ENCODE results near the gene FHIP1B.
"Not testable (repeated sequence)": the region's sequence is repeated elsewhere in the genome, so short reads cannot be mapped to it uniquely, and the experiment has no call there.

The FHIP1B gene

GRCh38 chr11:6258141-6258540 is 23.7 kb upstream of the FHIP1B start:
- H3K27me3 ChIP-seq (ENCODE audit: insufficient read depth, low read length), result peaks cover 75% of the 10 kb centered on the region

GRCh38 chr11:6253197-6253596 is 18.8 kb upstream of the FHIP1B start:
- peaks cover 32% of the 10 kb centered on the region for H3K27me3 ChIP-seq (ENCODE audit: insufficient read depth, low read length)
- H3K4me1 ChIP-seq (ENCODE audit: insufficient read depth, low read length), result peaks cover under 1% of the 10 kb centered on the region; the same call in 1 of the 2 replicates
- no peaks in the 10 kb centered on the region for H3K36me3 ChIP-seq (ENCODE audit: insufficient read depth, low read depth, low read length)
- H3K9me3 ChIP-seq (ENCODE audit: insufficient read depth, low read depth, low read length), result no peaks in the 10 kb centered on the region
- no peak overlapping the region for H3K9ac ChIP-seq (ENCODE audit: low read depth, low read length)
- no peak overlapping the region for H3K4me3 ChIP-seq (ENCODE audit: low read length)
- no peak overlapping the region for H3K27ac ChIP-seq (ENCODE audit: low read length)

More at GRCh38 chr11:6258141-6258540, 23.7 kb upstream of the FHIP1B start:
- no peaks in the 10 kb centered on the region for H3K9me3 ChIP-seq (ENCODE audit: insufficient read depth, low read depth, low read length)
- H3K4me1 ChIP-seq (ENCODE audit: insufficient read depth, low read length), result peaks cover 8% of the 10 kb centered on the region; the same call in 1 of the 2 replicates
- H3K9ac ChIP-seq (ENCODE audit: low read depth, low read length), result no peak overlapping the region
- peak overlapping the region; percentile 78; the same call in 1 of the 2 replicates for H3K4me3 ChIP-seq (ENCODE audit: low read length)
- H3K36me3 ChIP-seq (ENCODE audit: insufficient read depth, low read depth, low read length), result no peaks in the 10 kb centered on the region
- no peak overlapping the region for H3K27ac ChIP-seq (ENCODE audit: low read length)

- peaks cover 21% of the 10 kb centered on the region for H3K27me3 ChIP-seq (ENCODE audit: insufficient read depth, low read length)
- H3K27ac ChIP-seq (ENCODE audit: low read length), result no peak overlapping the region
- no peaks in the 10 kb centered on the region for H3K9me3 ChIP-seq (ENCODE audit: insufficient read depth, low read depth, low read length)
- H3K4me3 ChIP-seq (ENCODE audit: low read length), result no peak overlapping the region
- H3K9ac ChIP-seq (ENCODE audit: low read depth, low read length), result no peak overlapping the region
- no peaks in the 10 kb centered on the region for H3K36me3 ChIP-seq (ENCODE audit: insufficient read depth, low read depth, low read length)
- H3K4me1 ChIP-seq (ENCODE audit: insufficient read depth, low read length), result no peaks in the 10 kb centered on the region
Measured at GRCh38 chr11:6251990-6252473, 17.6 kb upstream of the FHIP1B start.

DNA sequence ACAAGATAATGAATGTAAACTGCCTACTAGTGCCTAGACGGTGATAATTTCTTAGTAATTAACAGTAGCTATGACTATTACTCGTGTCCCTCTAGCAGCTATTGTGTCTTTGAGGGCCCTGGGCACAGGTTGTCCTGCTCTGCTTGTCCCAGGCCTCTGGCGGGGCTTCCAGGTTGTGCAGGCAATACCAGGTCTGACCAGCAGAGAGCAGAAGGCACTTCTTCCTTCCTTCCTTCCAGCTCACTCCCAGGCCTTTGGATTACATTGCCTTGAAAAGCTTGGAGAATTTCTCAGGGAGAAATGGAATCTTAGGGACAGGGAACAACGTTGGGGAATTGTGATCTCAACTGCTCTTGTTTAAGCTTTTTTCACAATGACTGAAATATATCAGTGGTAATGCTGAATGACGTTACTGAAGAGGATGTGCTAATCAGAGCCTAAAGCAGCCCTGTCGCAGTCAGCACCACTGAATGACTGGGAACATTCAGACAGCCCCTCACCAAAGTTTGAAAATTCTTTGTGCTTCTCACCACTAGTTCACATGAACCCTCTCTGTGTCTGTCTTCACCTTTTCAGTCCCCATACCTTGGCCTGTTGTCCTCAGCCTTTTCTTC is 16.8 kb upstream of the FHIP1B start:
- Histone ChIP-seq H3K4me1 (ENCODE audit: insufficient read depth, low read length) (no peaks in the 10 kb centered on the region), H3K9me3 (ENCODE audit: insufficient read depth, low read depth, low read length) (no peaks in the 10 kb centered on the region), H3K27me3 (ENCODE audit: insufficient read depth, low read length) (peaks cover 13% of the 10 kb centered on the region), H3K36me3 (ENCODE audit: insufficient read depth, low read depth, low read length) (no peaks in the 10 kb centered on the region), H3K4me3 (ENCODE audit: low read length) (no peak overlapping the region), H3K27ac (ENCODE audit: low read length) (no peak overlapping the region), H3K9ac (ENCODE audit: low read depth, low read length) (no peak overlapping the region)

DNA sequence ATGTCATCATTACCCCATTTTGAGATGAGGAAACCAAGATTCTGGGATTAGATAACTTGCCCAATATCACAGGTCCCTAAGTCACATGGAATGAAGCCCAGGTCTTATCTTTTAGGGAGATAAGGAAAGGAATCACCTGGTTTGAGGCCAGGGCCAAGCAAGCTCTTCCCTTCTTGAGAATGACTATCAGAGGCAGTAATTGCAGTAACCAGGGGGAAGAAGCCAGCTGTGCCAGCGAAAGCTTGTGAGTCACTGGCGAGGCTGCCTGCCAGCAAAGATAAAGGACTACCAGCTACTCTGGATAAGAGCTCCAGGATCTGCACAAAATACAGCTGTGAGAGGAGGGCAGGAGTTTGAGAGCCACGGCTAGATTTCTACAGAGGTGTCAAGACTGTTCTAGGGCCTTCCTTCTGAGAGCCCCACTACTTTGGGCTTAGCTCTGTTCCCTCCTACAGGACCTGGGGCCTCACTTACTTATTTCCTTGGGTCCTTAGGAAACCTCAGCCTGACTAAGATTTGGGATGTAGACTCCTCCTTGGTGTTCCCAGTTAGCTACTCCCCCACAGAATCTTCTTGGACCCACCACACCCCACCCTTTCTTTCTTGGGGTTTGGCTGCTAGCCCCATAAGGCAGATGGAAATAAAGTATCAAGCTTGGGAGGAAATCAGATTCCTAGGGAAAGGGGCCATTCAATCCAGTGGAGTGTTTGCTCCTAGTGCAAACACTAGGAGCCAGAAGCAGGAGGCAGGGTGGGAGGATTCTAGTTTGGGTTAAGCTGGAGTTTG is 15.5 kb upstream of the FHIP1B start:
- no peak overlapping the region for H3K4me3 ChIP-seq (ENCODE audit: low read length)
- H3K9ac ChIP-seq (ENCODE audit: low read depth, low read length), result no peak overlapping the region
- no peak overlapping the region for H3K27ac ChIP-seq (ENCODE audit: low read length)
- H3K4me1 ChIP-seq (ENCODE audit: insufficient read depth, low read length), result no peaks in the 10 kb centered on the region
- peaks cover 2% of the 10 kb centered on the region; the same call in 1 of the 2 replicates for H3K27me3 ChIP-seq (ENCODE audit: insufficient read depth, low read length)
- no peaks in the 10 kb centered on the region for H3K36me3 ChIP-seq (ENCODE audit: insufficient read depth, low read depth, low read length)
- no peaks in the 10 kb centered on the region for H3K9me3 ChIP-seq (ENCODE audit: insufficient read depth, low read depth, low read length)

GRCh38 chr11:6248897-6249296 is 14.5 kb upstream of the FHIP1B start:
- not testable (repeated sequence) for H3K27ac ChIP-seq (ENCODE audit: low read length); H3K4me3 ChIP-seq (ENCODE audit: low read length); H3K36me3 ChIP-seq (ENCODE audit: insufficient read depth, low read depth, low read length); H3K4me1 ChIP-seq (ENCODE audit: insufficient read depth, low read length); H3K27me3 ChIP-seq (ENCODE audit: insufficient read depth, low read length); H3K9ac ChIP-seq (ENCODE audit: low read depth, low read length); H3K9me3 ChIP-seq (ENCODE audit: insufficient read depth, low read depth, low read length)

DNA sequence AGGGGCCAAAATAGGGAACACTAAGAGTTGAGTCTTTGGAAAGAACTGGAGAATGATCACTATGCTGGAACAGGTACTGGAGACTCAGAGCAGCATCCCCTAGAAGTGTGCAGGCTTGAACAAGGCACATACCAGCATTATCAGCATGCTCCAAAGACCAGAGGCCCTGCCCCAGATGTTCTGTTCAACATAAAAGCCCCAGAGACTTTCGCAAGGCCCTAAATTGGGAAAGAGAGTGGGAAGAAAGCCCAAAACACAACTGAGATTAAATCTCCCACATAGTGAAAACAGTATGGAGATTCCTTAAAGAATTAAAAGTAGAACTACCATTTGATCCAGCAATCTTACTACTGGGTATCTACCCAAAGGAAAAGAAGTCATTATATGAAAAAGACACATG is 13.8 kb upstream of the FHIP1B start:
- Histone ChIP-seq H3K27me3 (ENCODE audit: insufficient read depth, low read length) (no peaks in the 10 kb centered on the region), H3K36me3 (ENCODE audit: insufficient read depth, low read depth, low read length) (no peaks in the 10 kb centered on the region), H3K4me3 (ENCODE audit: low read length) (no peak overlapping the region), H3K4me1 (ENCODE audit: insufficient read depth, low read length) (no peaks in the 10 kb centered on the region), H3K9me3 (ENCODE audit: insufficient read depth, low read depth, low read length) (no peaks in the 10 kb centered on the region), H3K9ac (ENCODE audit: low read depth, low read length) (no peak overlapping the region), H3K27ac (ENCODE audit: low read length) (no peak overlapping the region)

- H3K4me3 ChIP-seq (ENCODE audit: low read length), result no peak overlapping the region
- H3K27ac ChIP-seq (ENCODE audit: low read length), result no peak overlapping the region
- H3K27me3 ChIP-seq (ENCODE audit: insufficient read depth, low read length), result no peaks in the 10 kb centered on the region
- no peak overlapping the region for H3K9ac ChIP-seq (ENCODE audit: low read depth, low read length)
- H3K9me3 ChIP-seq (ENCODE audit: insufficient read depth, low read depth, low read length), result no peaks in the 10 kb centered on the region
- H3K4me1 ChIP-seq (ENCODE audit: insufficient read depth, low read length), result no peaks in the 10 kb centered on the region
- no peaks in the 10 kb centered on the region for H3K36me3 ChIP-seq (ENCODE audit: insufficient read depth, low read depth, low read length)
Measured at GRCh38 chr11:6245536-6245935, 11.1 kb upstream of the FHIP1B start.

DNA sequence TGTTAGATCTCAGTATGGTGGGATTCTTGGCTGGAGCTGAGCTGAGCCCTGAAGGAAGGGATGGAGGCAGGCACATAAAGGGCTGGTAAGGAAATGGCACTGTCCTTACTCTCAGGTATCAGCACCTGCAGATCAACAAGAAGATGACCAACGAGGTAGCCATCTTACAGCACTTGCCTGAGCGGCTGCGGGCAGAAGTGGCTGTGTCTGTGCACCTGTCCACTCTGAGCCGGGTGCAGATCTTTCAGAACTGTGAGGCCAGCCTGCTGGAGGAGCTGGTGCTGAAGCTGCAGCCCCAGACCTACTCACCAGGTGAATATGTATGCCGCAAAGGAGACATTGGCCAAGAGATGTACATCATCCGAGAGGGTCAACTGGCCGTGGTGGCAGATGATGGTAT is 6.9 kb upstream of the FHIP1B start:
- Histone ChIP-seq H3K9ac (ENCODE audit: low read depth, low read length) (no peak overlapping the region), H3K4me1 (ENCODE audit: insufficient read depth, low read length) (no peaks in the 10 kb centered on the region), H3K27me3 (ENCODE audit: insufficient read depth, low read length) (no peaks in the 10 kb centered on the region), H3K27ac (ENCODE audit: low read length) (no peak overlapping the region), H3K36me3 (ENCODE audit: insufficient read depth, low read depth, low read length) (no peaks in the 10 kb centered on the region), H3K4me3 (ENCODE audit: low read length) (no peak overlapping the region), H3K9me3 (ENCODE audit: insufficient read depth, low read depth, low read length) (no peaks in the 10 kb centered on the region)

DNA sequence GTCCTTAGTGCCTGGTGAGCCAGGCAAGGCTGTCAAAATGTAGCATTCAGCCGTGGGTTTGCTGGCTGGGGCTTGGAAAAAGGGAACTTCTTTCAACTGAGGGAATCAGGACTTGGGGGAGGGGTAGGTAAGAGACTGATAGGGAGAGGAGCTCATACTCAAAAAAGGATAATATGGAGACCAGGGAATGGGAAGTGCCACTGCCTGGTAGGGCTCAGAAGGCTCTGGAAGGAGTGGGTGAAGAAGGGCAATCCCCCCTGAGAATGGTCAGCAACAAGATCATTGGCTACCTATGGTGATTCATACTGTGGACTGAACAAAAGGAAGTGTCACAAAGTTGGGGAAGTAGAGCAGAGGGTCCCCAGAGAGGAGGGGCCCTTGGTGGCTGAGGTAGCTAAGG is 6.3 kb upstream of the FHIP1B start:
- Histone ChIP-seq H3K9me3 (ENCODE audit: insufficient read depth, low read depth, low read length) (no peaks in the 10 kb centered on the region), H3K9ac (ENCODE audit: low read depth, low read length) (no peak overlapping the region)

GRCh38 chr11:6240139-6240538 is 5.7 kb upstream of the FHIP1B start:
- no peaks in the 10 kb centered on the region for H3K9me3 ChIP-seq (ENCODE audit: insufficient read depth, low read depth, low read length)
- H3K9ac ChIP-seq (ENCODE audit: low read depth, low read length), result no peak overlapping the region
- no peak overlapping the region for H3K27ac ChIP-seq (ENCODE audit: low read length)
- H3K36me3 ChIP-seq (ENCODE audit: insufficient read depth, low read depth, low read length), result no peaks in the 10 kb centered on the region
- H3K4me3 ChIP-seq (ENCODE audit: low read length), result no peak overlapping the region
- no peaks in the 10 kb centered on the region for H3K27me3 ChIP-seq (ENCODE audit: insufficient read depth, low read length)
- no peaks in the 10 kb centered on the region for H3K4me1 ChIP-seq (ENCODE audit: insufficient read depth, low read length)

More for the DNA sequence above, 6.3 kb upstream of the FHIP1B start:
- Histone ChIP-seq H3K4me3 (ENCODE audit: low read length) (no peak overlapping the region), H3K36me3 (ENCODE audit: insufficient read depth, low read depth, low read length) (no peaks in the 10 kb centered on the region), H3K27me3 (ENCODE audit: insufficient read depth, low read length) (no peaks in the 10 kb centered on the region), H3K4me1 (ENCODE audit: insufficient read depth, low read length) (no peaks in the 10 kb centered on the region), H3K27ac (ENCODE audit: low read length) (no peak overlapping the region)

DNA sequence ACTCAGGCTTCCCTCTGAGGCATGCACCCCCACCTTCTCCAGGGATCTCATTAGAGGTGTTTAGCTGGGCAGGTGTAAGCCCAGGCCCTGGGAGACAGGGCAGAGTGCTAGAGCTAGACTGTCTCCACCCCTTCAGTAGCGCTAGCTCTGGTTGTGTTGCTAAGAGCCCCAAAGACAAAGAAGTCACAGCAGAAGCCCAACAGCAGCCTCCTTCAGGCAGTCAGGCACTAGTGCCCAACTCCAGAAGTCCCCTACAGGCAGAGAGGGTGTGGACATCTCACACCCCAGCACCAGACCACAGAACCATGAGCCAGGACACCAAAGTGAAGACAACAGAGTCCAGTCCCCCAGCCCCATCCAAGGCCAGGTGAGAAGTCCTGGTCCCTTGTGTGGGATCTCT is 4.5 kb upstream of the FHIP1B start, which contains the start of gene CNGA4:
Gene CNGA4 (plus strand): TSS at position 188 of the 400 bp plus-strand sequence. CDS start 118 bp downstream, at position 306.
- no peaks in the 10 kb centered on the region for H3K27me3 ChIP-seq (ENCODE audit: insufficient read depth, low read length)
- H3K9ac ChIP-seq (ENCODE audit: low read depth, low read length), result no peak within 1 kb of the TSS
- no peaks in the 10 kb centered on the region for H3K4me1 ChIP-seq (ENCODE audit: insufficient read depth, low read length)
- no peaks in the 10 kb centered on the region for H3K9me3 ChIP-seq (ENCODE audit: insufficient read depth, low read depth, low read length)
- no peak within 1 kb of the TSS for H3K27ac ChIP-seq (ENCODE audit: low read length)
- no peak within 1 kb of the TSS for H3K4me3 ChIP-seq (ENCODE audit: low read length)
- H3K36me3 ChIP-seq (ENCODE audit: insufficient read depth, low read depth, low read length), result no peaks in the 10 kb centered on the region
